GM12891 (cell line): ENCODE results near the gene FSCN2.
A peak's percentile ranks its signal among the peaks of the same experiment; 100 is the strongest.

Source experiments
- POLR2A ChIP-seq: IDR thresholded peaks from 2 replicates; pipeline ENCODE4 v1.6.1; 2011; ENCODE audit warnings: low read depth, low read length, control low read depth
- POLR2AphosphoS5 ChIP-seq: IDR thresholded peaks from 2 replicates; pipeline ENCODE4 v1.6.1; 2011; ENCODE audit warnings: low read depth, low read length, control low read depth

DNA sequence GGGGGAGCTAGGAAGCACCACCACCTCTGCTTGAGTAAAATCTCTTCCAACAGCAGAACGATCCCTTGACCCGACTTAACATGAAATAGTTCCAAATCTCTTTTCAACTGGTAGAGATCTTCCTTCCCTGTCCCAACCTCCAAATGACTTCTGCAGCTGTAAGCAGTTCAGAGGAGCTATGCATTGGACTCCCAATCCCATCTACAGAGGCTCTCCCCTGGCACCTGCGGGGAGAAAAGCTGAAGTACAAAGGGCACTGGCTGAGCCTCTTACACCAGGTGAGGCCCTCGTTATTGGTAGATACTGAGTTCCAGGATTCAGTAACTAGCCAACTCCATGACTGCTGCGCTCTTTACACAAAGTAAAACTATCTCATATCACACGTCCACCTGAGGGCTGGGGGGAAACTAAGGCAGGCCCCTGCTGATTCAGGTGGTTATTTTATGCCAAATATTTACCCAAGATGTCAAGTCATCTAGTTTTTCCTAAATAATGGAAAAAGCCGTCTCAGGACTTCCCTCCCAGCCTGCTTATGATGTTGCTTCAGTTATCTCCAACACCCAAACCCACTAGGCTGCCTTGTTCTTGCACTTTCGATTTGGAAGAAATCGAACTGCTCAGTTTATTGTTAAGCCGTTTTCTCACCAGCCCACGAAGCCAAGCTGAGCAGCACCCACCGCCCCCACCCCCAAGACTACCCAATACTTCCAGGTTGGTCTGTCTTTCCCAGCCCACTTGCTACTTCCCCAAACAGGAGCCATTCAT lies 18.8 kb upstream of the FSCN2 start:
- TF ChIP-seq POLR2AphosphoS5 = peak; percentile 78
- TF ChIP-seq POLR2A = peak; percentile 81
